Measurements from ENCODE around the gene SLC6A1.

The SLC6A1 gene

DNA sequence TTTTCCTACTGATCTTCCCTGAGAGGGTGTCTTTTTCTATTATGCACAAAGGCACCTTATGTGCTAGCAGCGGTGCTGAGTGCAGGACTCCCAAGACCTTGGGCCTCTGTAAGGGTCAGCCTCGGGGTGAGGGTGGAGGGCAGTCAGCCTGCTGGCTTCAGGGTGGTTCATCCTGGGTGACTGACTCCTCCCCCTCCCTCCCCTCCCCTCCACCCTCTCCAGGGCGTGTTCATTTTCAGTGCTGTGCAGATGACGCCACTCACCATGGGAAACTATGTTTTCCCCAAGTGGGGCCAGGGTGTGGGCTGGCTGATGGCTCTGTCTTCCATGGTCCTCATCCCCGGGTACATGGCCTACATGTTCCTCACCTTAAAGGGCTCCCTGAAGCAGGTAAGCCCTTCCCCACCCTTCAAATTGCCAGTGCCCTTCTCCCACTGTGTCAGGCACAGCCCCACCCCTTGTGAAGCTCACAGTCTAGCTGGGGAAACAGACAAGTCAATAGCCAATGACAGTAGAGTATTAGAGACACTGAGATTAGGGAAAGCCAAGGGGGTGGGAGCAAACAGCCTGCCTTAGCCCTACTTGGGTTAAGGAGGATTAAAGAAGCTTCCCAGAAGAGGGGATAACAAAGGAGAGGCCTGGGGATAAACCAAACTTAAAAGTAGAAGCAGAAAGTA is 41.9 kb downstream of the SLC6A1 start:
- ChIA-PET POLR2A (ENCODE audit: low non-redundant PET) (no interaction called here), CTCF (interaction anchor here (0.5 to 0.7 kb wide), 2 partner anchors 351 to 594 kb away, joined by 3 read pairs; no protein-coding TSS in a partner anchor)
- peak; percentile 6 for DNase-seq (ENCODE audit: low spot score)
- TF ChIP-seq, protein P1, sequence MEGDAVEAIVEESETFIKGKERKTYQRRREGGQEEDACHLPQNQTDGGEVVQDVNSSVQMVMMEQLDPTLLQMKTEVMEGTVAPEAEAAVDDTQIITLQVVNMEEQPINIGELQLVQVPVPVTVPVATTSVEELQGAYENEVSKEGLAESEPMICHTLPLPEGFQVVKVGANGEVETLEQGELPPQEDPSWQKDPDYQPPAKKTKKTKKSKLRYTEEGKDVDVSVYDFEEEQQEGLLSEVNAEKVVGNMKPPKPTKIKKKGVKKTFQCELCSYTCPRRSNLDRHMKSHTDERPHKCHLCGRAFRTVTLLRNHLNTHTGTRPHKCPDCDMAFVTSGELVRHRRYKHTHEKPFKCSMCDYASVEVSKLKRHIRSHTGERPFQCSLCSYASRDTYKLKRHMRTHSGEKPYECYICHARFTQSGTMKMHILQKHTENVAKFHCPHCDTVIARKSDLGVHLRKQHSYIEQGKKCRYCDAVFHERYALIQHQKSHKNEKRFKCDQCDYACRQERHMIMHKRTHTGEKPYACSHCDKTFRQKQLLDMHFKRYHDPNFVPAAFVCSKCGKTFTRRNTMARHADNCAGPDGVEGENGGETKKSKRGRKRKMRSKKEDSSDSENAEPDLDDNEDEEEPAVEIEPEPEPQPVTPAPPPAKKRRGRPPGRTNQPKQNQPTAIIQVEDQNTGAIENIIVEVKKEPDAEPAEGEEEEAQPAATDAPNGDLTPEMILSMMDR (conservative IDR thresholded peaks at IDR 0.05; ENCODE audit: low read depth): no peak
- H3K27ac ChIP-seq: no peak overlapping the region

DNA sequence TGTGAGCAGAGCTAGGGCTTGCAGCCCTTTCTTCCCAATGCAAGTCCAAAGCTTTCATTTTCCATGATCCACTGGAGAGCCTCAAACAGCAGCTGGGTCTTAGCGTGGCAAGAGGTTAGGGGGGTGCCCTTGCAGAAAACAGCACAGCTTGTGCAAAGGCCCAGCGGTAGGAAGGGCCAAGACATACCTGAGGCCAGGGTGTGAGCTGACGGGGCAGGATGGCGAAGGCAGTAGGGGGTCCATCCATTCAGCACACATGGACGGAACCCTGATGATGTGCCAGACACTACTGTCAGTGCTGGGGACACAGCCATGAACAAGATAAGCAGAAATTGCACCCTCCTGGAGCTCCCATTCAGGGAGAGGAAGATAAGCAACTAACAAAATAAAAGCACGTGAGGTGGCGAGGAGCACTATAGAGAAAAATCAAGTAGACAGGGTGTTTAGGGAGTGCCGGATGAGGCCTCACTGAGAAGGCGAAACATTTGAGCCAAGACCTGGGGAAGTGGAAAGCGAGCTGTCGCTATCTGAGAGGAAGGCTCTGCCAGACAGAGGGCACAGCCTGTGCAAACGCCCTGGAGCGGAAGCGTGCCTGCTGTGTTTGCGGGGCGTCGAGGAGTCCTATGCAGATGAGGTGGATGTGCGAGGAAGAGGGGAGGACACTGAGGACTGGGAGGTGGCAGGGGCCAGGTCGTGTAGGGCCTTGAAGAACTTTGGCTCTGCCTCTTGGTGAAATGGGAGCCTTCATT is 43.4 kb downstream of the SLC6A1 start:
- TF ChIP-seq, protein P1 (conservative IDR thresholded peaks at IDR 0.05; ENCODE audit: low read depth): no peak
- POLR2A ChIA-PET (ENCODE audit: low non-redundant PET): no interaction called here
- DNase-seq (ENCODE audit: low spot score): no peak
- CTCF ChIA-PET: no interaction called here
- no peak overlapping the region for H3K27ac ChIP-seq

DNA sequence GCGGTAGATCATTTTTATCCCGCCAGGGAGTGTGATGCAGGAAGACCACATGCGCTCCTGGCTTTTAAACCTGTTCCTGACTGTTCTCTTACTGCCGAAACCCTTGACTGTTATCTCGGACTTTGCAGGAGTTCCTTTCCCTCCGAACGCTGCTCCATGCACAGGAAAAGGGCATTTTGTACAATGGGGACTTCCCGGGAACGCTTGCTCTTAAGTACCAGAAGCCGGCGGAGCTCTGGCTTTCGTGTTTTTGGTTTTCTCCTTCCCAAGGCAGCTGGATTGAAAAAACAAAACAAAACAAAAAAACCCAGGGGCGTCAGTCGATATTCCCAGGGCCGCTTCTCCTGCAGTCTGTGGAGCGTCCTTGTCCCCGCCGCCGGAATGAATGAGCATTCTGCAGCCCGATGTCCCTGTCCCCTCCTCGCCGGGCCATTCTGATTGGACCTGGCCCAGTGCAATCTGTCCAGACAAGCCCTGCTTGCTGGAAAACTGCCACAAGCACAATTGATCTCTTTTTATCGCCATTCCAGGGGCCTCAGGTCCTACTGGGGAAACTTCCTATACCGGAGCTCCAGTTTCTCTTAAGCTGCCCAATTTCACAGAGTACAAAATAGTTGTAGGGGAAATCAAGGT is 44.8 kb downstream of the SLC6A1 start:
- ChIA-PET POLR2A (ENCODE audit: low non-redundant PET) (no interaction called here), CTCF (no interaction called here)
- TF ChIP-seq, protein P1 (conservative IDR thresholded peaks at IDR 0.05; ENCODE audit: low read depth): no peak
- no peak overlapping the region for H3K27ac ChIP-seq
- DNase-seq (ENCODE audit: low spot score): no peak

DNA sequence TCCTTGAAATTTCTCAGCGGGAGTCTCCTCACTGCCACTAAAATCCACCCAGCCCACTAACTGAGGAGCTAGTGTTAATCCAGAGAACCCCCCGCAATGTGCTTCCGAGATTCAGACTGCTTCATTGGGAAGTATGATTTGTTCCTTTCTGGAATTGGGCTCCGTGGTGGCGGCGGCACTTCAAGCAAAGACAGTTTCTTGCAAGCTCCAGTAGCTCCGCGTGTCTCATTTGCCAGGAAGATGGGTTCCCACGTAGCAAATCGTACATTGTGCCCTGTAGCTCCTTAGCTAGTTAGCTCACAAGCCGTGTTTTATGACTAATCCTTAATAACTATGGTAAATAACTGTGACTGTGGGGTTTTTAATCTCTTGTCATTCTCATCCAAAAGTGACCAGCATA is 45.4 kb downstream of the SLC6A1 start:
- CTCF ChIA-PET: no interaction called here
- POLR2A ChIA-PET (ENCODE audit: low non-redundant PET): no interaction called here
- H3K27ac ChIP-seq: no peak overlapping the region

DNA sequence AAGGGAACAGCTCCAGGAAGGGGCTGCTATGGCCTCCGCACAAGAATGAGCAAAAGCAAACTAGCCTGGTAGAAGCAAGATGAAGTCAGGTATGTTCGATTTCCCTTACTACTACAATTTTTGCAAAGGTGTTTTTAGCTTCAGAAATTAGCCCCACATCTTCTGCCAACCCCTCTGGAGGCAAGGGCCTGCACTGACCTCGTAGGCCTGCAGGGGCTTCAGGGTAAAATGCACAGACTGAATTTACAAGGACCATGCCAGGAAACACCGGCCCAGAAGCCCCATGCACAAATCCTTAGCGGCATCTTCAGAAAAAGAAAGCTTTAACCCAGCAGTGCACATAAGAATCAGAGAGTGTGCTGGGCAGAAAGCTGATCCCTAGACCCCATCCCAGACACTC is 53.0 kb downstream of the SLC6A1 start:
- POLR2A ChIA-PET (ENCODE audit: low non-redundant PET): no interaction called here
- H3K27ac ChIP-seq: no peak overlapping the region
- TF ChIP-seq, protein P1 (conservative IDR thresholded peaks at IDR 0.05; ENCODE audit: low read depth): no peak
- CTCF ChIA-PET: no interaction called here
- no peak for DNase-seq (ENCODE audit: low spot score)

More for the DNA sequence above, 45.4 kb downstream of the SLC6A1 start:
- TF ChIP-seq, protein P1 (conservative IDR thresholded peaks at IDR 0.05; ENCODE audit: low read depth): no peak
- DNase-seq (ENCODE audit: low spot score): no peak

DNA sequence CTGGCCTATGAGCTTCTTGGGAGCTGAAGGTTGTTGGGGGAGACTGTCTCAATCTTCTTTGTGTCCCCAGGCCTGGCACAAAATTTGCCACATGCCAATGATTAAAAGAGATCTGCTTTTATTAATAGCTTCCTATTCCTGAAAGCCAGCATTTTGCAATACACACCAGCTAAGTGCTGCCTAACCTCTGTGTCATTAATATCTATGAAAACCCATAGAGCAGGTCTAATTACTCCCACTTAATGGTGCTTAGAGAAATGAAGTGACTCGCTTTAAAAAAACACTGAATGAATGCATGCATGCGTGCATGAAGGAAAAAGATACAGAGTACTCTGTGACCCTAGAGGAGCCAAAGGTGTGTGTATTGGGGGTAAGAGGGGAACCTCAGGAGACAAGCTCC is 55.0 kb downstream of the SLC6A1 start:
- no peak for DNase-seq (ENCODE audit: low spot score)
- ChIA-PET CTCF (interaction anchor here (0.7 to 1.3 kb wide), 4 partner anchors 19 to 274 kb away, joined by 3 to 6 read pairs (median 4); no protein-coding TSS in a partner anchor), POLR2A (ENCODE audit: low non-redundant PET) (no interaction called here)
- TF ChIP-seq, protein P1 (conservative IDR thresholded peaks at IDR 0.05; ENCODE audit: low read depth): no peak
- H3K27ac ChIP-seq: no peak overlapping the region

Measured in RWPE1 (cell line).